ENCODE data around the gene DOCK4. TPM values are rescaled to one million over a fixed set of nuclear protein-coding genes. Genes with fewer than 3 reads are reported as not detected.

DOCK4 gene
- total and polyA plus RNA-seq, 2 of the 8 experiments (the other 6 are each of a cell fraction or from before 2014, with no cell fraction given), result 5.1 to 23.6 TPM

DNA sequence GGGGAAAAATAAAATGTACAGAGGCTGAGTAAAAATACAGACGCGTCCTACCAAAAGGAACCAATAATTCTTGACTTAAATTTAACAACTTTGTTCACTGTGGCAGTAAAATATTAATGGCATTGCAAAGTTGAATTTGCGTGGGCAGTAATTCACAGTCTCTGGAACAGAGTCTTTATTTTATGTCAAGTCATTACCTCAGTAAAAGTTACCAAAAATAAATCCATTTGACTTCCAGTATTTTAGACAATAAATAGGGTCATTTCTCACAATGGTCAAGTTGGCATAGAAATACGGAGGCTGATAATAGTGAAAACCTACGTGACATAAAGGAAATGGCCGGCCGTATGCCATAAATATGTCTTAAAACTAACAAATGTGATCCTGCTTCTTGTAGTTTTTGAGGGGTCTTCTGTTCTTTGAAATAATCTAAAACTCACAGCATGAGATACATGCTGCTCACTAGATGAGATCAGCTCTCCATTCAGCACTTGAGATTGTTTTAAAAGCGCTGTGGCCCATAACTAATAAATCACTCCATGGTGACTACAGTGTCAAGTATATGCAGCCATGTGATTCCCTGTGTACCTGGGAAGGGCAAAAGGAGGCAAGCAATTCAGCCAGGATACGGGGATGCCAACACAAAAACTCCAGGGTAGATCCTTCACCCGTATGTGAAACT lies 75.3 kb downstream of the DOCK4 start (continued):
- TF ChIP-seq TEAD4 (IDR thresholded peaks at IDR 0.05; ENCODE audit: low read depth, low read length) (no peak), EP300 (IDR thresholded peaks at IDR 0.05; ENCODE audit: borderline replicate concordance in 1 of 2, low read depth in 2 of 2, low read length in 2 of 2) (no peak), NANOG (IDR thresholded peaks at IDR 0.05; ENCODE audit: insufficient read depth, low read depth, low read length, poor library complexity, severe bottlenecking) (no peak), GABPA (IDR thresholded peaks at IDR 0.05; ENCODE audit: borderline replicate concordance, insufficient read depth, low read length) (no peak), BCL11A (IDR thresholded peaks at IDR 0.05; ENCODE audit: low read depth in 2 of 2, low read length in 2 of 2) (no peak), MAFK (IDR thresholded peaks at IDR 0.05; ENCODE audit: low read depth, low read length) (no peak), PHF8 (conservative IDR thresholded peaks at IDR 0.05; ENCODE audit: low read depth, low read length) (no peak), GTF2F1 (IDR thresholded peaks at IDR 0.05; ENCODE audit: borderline replicate concordance, low read depth, low read length) (no peak), KDM1A (IDR thresholded peaks at IDR 0.05; ENCODE audit: borderline replicate concordance, low read length) (no peak), TAF1 (IDR thresholded peaks at IDR 0.05; ENCODE audit: low read depth, low read length) (no peak), RNF2 (IDR thresholded peaks at IDR 0.05; ENCODE audit: borderline replicate concordance, low read depth, low read length, missing control alignments, poor library complexity, severe bottlenecking) (no peak), EGR1 (IDR thresholded peaks at IDR 0.05; ENCODE audit: borderline replicate concordance, low read depth, low read length) (no peak)
- TF ChIP-seq, protein P1, sequence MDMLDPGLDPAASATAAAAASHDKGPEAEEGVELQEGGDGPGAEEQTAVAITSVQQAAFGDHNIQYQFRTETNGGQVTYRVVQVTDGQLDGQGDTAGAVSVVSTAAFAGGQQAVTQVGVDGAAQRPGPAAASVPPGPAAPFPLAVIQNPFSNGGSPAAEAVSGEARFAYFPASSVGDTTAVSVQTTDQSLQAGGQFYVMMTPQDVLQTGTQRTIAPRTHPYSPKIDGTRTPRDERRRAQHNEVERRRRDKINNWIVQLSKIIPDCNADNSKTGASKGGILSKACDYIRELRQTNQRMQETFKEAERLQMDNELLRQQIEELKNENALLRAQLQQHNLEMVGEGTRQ (IDR thresholded peaks at IDR 0.05; ENCODE audit: low read length), result no peak

All from H1 (cell line).